ENCODE data around the gene GAL3ST2. TPM values are rescaled to one million over a fixed set of nuclear protein-coding genes. Genes with fewer than 3 reads are reported as not detected.
A peak's percentile ranks its signal among the peaks of the same experiment; 100 is the strongest.
"Not testable (repeated sequence)": the region's sequence is repeated elsewhere in the genome, so short reads cannot be mapped to it uniquely, and the experiment has no call there.

Gene GAL3ST2
- polyA plus RNA-seq, 1 donor from 2014 or later = not detected

DNA sequence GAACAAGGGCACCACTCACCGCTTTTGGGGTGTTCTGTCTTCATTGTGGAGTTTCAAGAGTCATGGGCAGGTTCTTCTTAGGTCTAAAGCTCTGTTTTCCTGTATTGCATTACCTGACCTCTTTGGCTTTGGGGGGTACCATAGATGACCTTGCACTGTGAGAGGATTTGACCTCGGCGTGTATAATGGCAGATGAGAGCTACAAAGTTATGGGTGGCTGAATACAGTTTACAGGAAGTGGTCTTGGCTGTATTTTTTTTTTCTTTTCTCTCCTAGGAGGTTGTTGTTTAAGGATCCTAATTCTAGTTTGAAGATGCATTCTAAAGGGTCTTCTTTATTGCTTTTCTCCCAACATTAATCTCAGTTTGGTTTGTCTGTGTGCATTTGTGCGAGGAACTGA is 11.5 kb downstream of the GAL3ST2 start:
- H3K4me1 Mint-ChIP-seq = peaks cover 18 to 21% (median 20%) of the 10 kb centered on the region in 3 donors
- peak overlapping the region in 1 of 4 donors; percentile 78 for H3K4me3 Mint-ChIP-seq
- H3K27me3 Mint-ChIP-seq = no peaks in the 10 kb centered on the region
- peaks cover 1% of the 10 kb centered on the region for H3K36me3 Mint-ChIP-seq
- no peaks in the 10 kb centered on the region for H3K9me3 Mint-ChIP-seq
- peak overlapping the region; percentile 15 to 71 (median 65) for H3K27ac Mint-ChIP-seq

DNA sequence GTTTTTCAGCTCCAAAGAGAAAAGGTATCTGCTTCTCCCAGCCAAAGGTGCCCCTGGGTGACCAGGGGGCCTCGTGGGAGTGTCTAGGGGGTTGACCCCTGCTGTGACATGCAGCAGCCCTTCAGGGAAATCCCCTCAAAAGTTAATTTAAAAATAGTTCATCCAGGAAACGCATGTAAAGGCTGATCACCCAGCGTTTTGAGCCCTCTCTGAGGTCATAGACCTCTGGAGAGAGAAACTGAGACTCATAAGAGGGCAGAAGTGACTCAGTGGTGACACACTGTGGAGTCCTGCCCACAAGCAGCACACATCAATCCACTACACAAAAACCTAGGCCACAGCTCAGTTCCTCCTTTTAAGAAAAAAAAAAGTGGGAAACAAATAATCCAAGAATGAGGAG is 11.9 kb downstream of the GAL3ST2 start:
- H3K4me1 Mint-ChIP-seq = peaks cover 18 to 21% (median 20%) of the 10 kb centered on the region in 3 donors
- peak overlapping the region in 2 of 4 donors; percentile 60 to 78 for H3K4me3 Mint-ChIP-seq
- H3K36me3 Mint-ChIP-seq = peaks cover 1% of the 10 kb centered on the region
- H3K27me3 Mint-ChIP-seq = no peaks in the 10 kb centered on the region
- no peaks in the 10 kb centered on the region for H3K9me3 Mint-ChIP-seq
- peak overlapping the region; percentile 15 to 71 (median 35) for H3K27ac Mint-ChIP-seq

- not testable (repeated sequence) for H3K27ac Mint-ChIP-seq, H3K4me3 Mint-ChIP-seq, H3K36me3 Mint-ChIP-seq, H3K9me3 Mint-ChIP-seq, H3K27me3 Mint-ChIP-seq
- peaks cover 17 to 21% (median 20%) of the 10 kb centered on the region in 3 donors for H3K4me1 Mint-ChIP-seq
These were observed 14.8 kb downstream of the GAL3ST2 start for GRCh38 chr2:241791385-241791784.

- Mint-ChIP-seq H3K27ac (no peak overlapping the region), H3K4me3 (peak overlapping the region in 1 of 4 donors; percentile 8), H3K4me1 (peaks cover 9 to 16% (median 12%) of the 10 kb centered on the region in 3 donors), H3K27me3 (no peaks in the 10 kb centered on the region), H3K9me3 (no peaks in the 10 kb centered on the region), H3K36me3 (no peaks in the 10 kb centered on the region)
These were observed 16.8 kb downstream of the GAL3ST2 start for GRCh38 chr2:241793385-241793784.

- H3K4me3 Mint-ChIP-seq = peak overlapping the region in 1 of 4 donors; percentile 54
- no peaks in the 10 kb centered on the region for H3K36me3 Mint-ChIP-seq
- no peak overlapping the region for H3K27ac Mint-ChIP-seq
- H3K9me3 Mint-ChIP-seq = no peaks in the 10 kb centered on the region
- peaks cover under 1 to 6% (median 2%) of the 10 kb centered on the region in 3 donors for H3K4me1 Mint-ChIP-seq
- H3K27me3 Mint-ChIP-seq = no peaks in the 10 kb centered on the region
These were observed 17.7 kb downstream of the GAL3ST2 start for GRCh38 chr2:241794250-241794823.

DNA sequence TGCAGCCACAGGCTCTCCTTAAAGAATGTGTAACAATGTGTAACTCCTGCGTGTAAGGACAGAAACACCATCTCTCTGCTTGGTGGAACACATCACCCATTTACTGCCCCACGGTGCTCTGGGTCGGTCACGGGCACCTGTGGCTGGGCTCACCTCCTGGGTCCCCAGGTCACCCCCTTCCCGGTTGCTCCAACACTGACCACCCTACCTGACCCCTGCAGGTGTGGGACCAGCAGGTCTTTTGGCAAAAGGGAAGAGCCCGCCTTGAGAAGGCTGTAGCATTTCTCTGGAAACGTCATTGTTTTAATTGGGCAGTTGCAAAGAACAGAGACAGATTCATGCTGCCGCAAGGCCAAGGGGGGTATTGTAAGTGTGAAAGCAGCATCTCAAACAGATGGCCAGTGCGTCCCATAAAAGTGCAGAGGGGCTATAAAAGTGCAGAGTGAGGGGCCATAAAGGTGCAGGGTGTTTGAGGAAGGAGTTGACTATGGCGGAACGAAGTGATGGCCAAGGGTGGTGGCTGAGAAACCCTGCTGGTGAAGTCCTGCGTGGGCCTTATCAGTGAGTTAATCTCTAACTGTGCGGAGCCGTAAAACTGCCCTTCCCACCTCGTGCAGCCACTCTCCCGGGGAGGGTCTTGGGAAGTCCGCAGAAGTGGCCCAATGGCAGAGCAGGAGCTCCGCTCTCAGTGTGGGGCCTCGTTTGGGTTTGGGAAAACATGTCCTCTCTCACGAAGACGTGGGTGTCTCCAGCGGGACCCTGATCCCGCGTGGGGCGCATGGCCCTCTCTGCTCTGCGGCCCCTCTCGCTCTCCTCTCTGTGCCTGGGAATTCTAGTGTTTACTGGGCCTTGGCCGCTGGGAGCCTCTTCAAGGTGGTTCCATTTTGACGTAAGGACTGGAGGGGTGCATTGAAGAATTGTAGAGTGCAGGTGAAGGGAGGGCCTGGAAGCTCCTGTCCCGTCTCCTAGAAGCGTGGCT is 18.7 kb downstream of the GAL3ST2 start:
- H3K27ac Mint-ChIP-seq = no peak overlapping the region
- peaks cover 0 to 4% (median 0%) of the 10 kb centered on the region in 3 donors for H3K4me1 Mint-ChIP-seq
- no peaks in the 10 kb centered on the region for H3K9me3 Mint-ChIP-seq
- no peaks in the 10 kb centered on the region for H3K36me3 Mint-ChIP-seq
- H3K27me3 Mint-ChIP-seq = no peaks in the 10 kb centered on the region
- peak overlapping the region in 1 of 4 donors; percentile 33 for H3K4me3 Mint-ChIP-seq

GRCh38 chr2:241796209-241796608 is 19.6 kb downstream of the GAL3ST2 start:
- H3K27ac Mint-ChIP-seq = no peak overlapping the region
- H3K9me3 Mint-ChIP-seq = no peaks in the 10 kb centered on the region
- no peaks in the 10 kb centered on the region for H3K27me3 Mint-ChIP-seq
- H3K36me3 Mint-ChIP-seq = no peaks in the 10 kb centered on the region
- H3K4me1 Mint-ChIP-seq = no peaks in the 10 kb centered on the region
- no peak overlapping the region for H3K4me3 Mint-ChIP-seq

- no peaks in the 10 kb centered on the region for H3K4me1 Mint-ChIP-seq
- no peaks in the 10 kb centered on the region for H3K9me3 Mint-ChIP-seq
- H3K27me3 Mint-ChIP-seq = no peaks in the 10 kb centered on the region
- H3K27ac Mint-ChIP-seq = no peak overlapping the region
- no peaks in the 10 kb centered on the region for H3K36me3 Mint-ChIP-seq
- H3K4me3 Mint-ChIP-seq = no peak overlapping the region
These were observed 20.1 kb downstream of the GAL3ST2 start for GRCh38 chr2:241796610-241797138.

GRCh38 chr2:241797441-241798080 is 20.9 kb downstream of the GAL3ST2 start:
- H3K4me3 Mint-ChIP-seq = no peak overlapping the region
- H3K36me3 Mint-ChIP-seq = no peaks in the 10 kb centered on the region
- no peaks in the 10 kb centered on the region for H3K9me3 Mint-ChIP-seq
- H3K27ac Mint-ChIP-seq = no peak overlapping the region
- no peaks in the 10 kb centered on the region for H3K4me1 Mint-ChIP-seq
- H3K27me3 Mint-ChIP-seq = no peaks in the 10 kb centered on the region

GRCh38 chr2:241798081-241798630 is 21.5 kb downstream of the GAL3ST2 start:
- Mint-ChIP-seq H3K27me3 (no peaks in the 10 kb centered on the region), H3K4me3 (no peak overlapping the region), H3K36me3 (no peaks in the 10 kb centered on the region), H3K9me3 (no peaks in the 10 kb centered on the region), H3K4me1 (no peaks in the 10 kb centered on the region), H3K27ac (no peak overlapping the region)

DNA sequence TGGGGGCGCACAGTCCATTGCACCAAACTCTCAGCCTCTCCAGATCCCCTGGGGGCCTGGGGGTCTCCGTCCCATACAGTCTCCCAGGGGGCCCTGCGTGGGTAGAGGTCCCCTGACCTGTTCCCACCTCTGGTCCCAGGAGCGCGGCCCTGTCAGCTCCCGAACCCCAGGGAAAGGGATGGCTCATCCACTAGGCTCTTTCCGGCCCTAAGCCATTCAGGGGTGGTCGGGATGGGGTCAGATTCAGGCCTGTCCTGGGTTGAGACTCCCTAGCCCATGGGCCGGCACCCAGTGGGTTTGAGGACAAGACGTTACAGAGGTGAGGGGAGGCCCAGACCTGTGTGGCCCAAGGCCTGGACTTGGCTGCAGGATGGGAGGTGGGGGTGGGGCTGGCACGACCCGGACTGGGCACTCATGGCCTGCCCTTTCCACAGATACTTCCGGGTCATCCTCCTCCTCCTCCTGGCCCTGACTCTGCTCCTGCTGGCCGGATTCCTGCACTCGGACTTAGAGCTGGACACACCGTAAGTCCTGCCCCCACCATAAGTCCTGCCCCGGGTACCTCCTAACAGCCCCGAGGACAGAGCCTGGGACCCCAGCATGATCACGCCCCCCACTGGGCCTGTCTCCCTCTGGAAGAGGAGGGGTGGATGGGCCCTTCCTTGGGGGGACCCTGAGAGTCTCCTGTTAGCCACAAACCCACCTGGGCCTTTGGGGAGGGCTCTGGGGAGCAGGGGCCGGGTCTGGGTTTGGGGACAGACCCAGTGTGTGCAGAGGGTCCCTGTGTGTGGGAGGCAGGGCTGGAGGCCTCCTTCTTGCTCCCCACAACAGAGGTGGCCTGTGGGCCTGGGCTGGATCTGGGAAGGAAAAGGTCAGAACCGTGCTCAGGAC is 22.3 kb downstream of the GAL3ST2 start:
- H3K4me3 Mint-ChIP-seq = no peak overlapping the region
- no peaks in the 10 kb centered on the region for H3K36me3 Mint-ChIP-seq
- no peaks in the 10 kb centered on the region for H3K9me3 Mint-ChIP-seq
- peaks cover 0 to 2% (median 0%) of the 10 kb centered on the region in 3 donors for H3K4me1 Mint-ChIP-seq
- H3K27me3 Mint-ChIP-seq = peaks cover 2% of the 10 kb centered on the region
- no peak overlapping the region for H3K27ac Mint-ChIP-seq

- Mint-ChIP-seq H3K4me1 (peaks cover 0 to 2% (median 1%) of the 10 kb centered on the region in 3 donors), H3K36me3 (no peaks in the 10 kb centered on the region), H3K27me3 (peaks cover 4% of the 10 kb centered on the region), H3K9me3 (no peaks in the 10 kb centered on the region), H3K27ac (no peak overlapping the region), H3K4me3 (no peak overlapping the region)
These were observed 23.0 kb downstream of the GAL3ST2 start for GRCh38 chr2:241799522-241800197.

DNA sequence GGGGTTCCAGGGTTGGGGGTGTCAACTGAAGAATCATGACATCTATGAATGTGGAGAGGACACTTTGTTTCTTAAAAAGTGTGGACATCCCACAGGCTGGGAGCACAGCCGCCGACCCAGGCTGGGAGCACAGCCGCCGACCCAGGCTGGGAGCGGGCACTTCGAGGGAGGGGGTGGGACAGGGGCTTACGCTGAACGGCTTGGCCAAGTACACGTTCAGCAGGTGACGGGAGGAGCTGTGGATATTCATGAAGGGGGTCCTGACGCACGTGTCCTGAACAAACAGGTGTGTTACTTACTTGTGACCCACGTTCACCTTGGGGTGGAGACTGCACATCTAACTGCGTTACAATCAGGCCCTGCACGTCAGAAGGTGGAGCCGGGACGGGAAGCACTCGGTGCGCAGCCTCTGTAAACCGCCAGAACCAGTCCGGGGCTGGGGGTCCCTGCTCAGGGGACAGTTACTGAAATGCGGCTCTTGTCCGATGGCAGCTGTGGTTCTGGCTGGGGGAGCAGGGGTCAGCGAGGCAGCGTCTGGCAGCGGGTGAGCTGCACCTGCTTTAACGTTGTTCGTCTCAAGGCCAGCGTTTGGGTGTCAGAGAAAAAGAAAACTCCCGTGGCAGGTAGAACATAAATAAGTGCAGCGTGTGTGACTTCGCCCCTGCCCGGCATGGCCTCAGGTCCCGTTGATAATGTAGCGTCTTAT is 23.7 kb downstream of the GAL3ST2 start:
- H3K36me3 Mint-ChIP-seq, H3K4me3 Mint-ChIP-seq, H3K27ac Mint-ChIP-seq, H3K9me3 Mint-ChIP-seq, H3K27me3 Mint-ChIP-seq, H3K4me1 Mint-ChIP-seq: not testable (repeated sequence)

All from IgD-negative memory B cell (primary cell).